ENCODE measurements around the gene LRRC47. TPM values are rescaled to one million over a fixed set of nuclear protein-coding genes. Genes with fewer than 3 reads are reported as not detected.

The LRRC47 gene
- polyA plus RNA-seq, 1 experiment, result 37.1 TPM

GRCh38 chr1:3837200-3837599 lies 40.9 kb upstream of the LRRC47 start:
- ChIA-PET CTCF (no interaction called here), POLR2A (no interaction called here)
- peaks cover 9% of the 10 kb centered on the region; the same call in 1 of the 2 replicates for H3K9me3 ChIP-seq (ENCODE audit: control insufficient read depth, insufficient read depth, low read length)
- DNase-seq (ENCODE audit: low read depth, low spot score), result no peak
- H3K4me3 ChIP-seq (ENCODE audit: low read depth, low read length), result no peak overlapping the region
- H3K27ac ChIP-seq (ENCODE audit: low read depth, low read length), result no peak overlapping the region
- no peaks in the 10 kb centered on the region for H3K27me3 ChIP-seq (ENCODE audit: control insufficient read depth, insufficient read depth, low read length)
- TF ChIP-seq CTCF (IDR thresholded peaks at IDR 0.05; ENCODE audit: low read depth, low read length), result no peak

GRCh38 chr1:3836421-3836820 lies 40.1 kb upstream of the LRRC47 start:
- DNase-seq (ENCODE audit: low read depth, low spot score), result no peak
- ChIA-PET CTCF (interaction anchor here (0.6 kb wide), 1 partner anchor 172 kb away, joined by 4 read pairs; no protein-coding TSS in a partner anchor), POLR2A (no interaction called here)

GRCh38 chr1:3834701-3835100 lies 38.4 kb upstream of the LRRC47 start:
- no peak for DNase-seq (ENCODE audit: low read depth, low spot score)
- CTCF ChIA-PET, result no interaction called here
- Histone ChIP-seq H3K27ac (ENCODE audit: low read depth, low read length) (no peak overlapping the region), H3K27me3 (ENCODE audit: control insufficient read depth, insufficient read depth, low read length) (no peaks in the 10 kb centered on the region), H3K4me3 (ENCODE audit: low read depth, low read length) (no peak overlapping the region), H3K9me3 (ENCODE audit: control insufficient read depth, insufficient read depth, low read length) (peaks cover 9% of the 10 kb centered on the region; the same call in 1 of the 2 replicates)
- POLR2A ChIA-PET, result no interaction called here
- TF ChIP-seq CTCF (IDR thresholded peaks at IDR 0.05; ENCODE audit: low read depth, low read length), result no peak

More at GRCh38 chr1:3836421-3836820, 40.1 kb upstream of the LRRC47 start:
- no peak overlapping the region for H3K4me3 ChIP-seq (ENCODE audit: low read depth, low read length)
- TF ChIP-seq CTCF (IDR thresholded peaks at IDR 0.05; ENCODE audit: low read depth, low read length), result no peak
- H3K27ac ChIP-seq (ENCODE audit: low read depth, low read length), result no peak overlapping the region
- peaks cover 9% of the 10 kb centered on the region; the same call in 1 of the 2 replicates for H3K9me3 ChIP-seq (ENCODE audit: control insufficient read depth, insufficient read depth, low read length)
- H3K27me3 ChIP-seq (ENCODE audit: control insufficient read depth, insufficient read depth, low read length), result no peaks in the 10 kb centered on the region

- Histone ChIP-seq H3K27ac (ENCODE audit: low read depth, low read length) (no peak overlapping the region), H3K27me3 (ENCODE audit: control insufficient read depth, insufficient read depth, low read length) (no peaks in the 10 kb centered on the region), H3K4me3 (ENCODE audit: low read depth, low read length) (no peak overlapping the region), H3K9me3 (ENCODE audit: control insufficient read depth, insufficient read depth, low read length) (no peaks in the 10 kb centered on the region)
- CTCF ChIA-PET, result interaction anchor here (0.6 kb wide), 1 partner anchor 154 kb away, joined by 8 read pairs; no protein-coding TSS in a partner anchor
- POLR2A ChIA-PET, result no interaction called here
- DNase-seq (ENCODE audit: low read depth, low spot score), result no peak
- no peak for TF ChIP-seq CTCF (IDR thresholded peaks at IDR 0.05; ENCODE audit: low read depth, low read length)
Observed at GRCh38 chr1:3831689-3832088, 35.4 kb upstream of the LRRC47 start.

- no peak overlapping the region for H3K27ac ChIP-seq (ENCODE audit: low read depth, low read length)
- ChIA-PET POLR2A (no interaction called here), CTCF (no interaction called here)
- no peaks in the 10 kb centered on the region for H3K9me3 ChIP-seq (ENCODE audit: control insufficient read depth, insufficient read depth, low read length)
- no peak overlapping the region for H3K4me3 ChIP-seq (ENCODE audit: low read depth, low read length)
- no peaks in the 10 kb centered on the region for H3K27me3 ChIP-seq (ENCODE audit: control insufficient read depth, insufficient read depth, low read length)
- DNase-seq (ENCODE audit: low read depth, low spot score), result no peak
- no peak for TF ChIP-seq CTCF (IDR thresholded peaks at IDR 0.05; ENCODE audit: low read depth, low read length)
Observed at GRCh38 chr1:3828391-3828790, 32.1 kb upstream of the LRRC47 start.

Measured in AG04450 (cell line).